B cell (primary cell): ENCODE data around the gene RPF1. TPM values are rescaled to one million over a fixed set of nuclear protein-coding genes. Genes with fewer than 3 reads are reported as not detected.
A peak's percentile ranks its signal among the peaks of the same experiment; 100 is the strongest.

Experiments used
- ATAC-seq: fragments of 200-7000 bp; cut with Tn5 transposase; one replicate; pipeline ENCODE4 v1.10.0; 2021; ENCODE audit warnings: low read depth, mild to moderate bottlenecking, moderate number of reproducible peaks, moderate library complexity
- CTCF ChIA-PET: fragments of 350-600 bp; sonication (Branson Sonifier 250); formaldehyde crosslinking; loops from one replicate; lab custom pipeline; 2021; ENCODE audit warnings: antibody characterized with exemption, inconsistent platforms; lab: Charles Lee
- POLR2A ChIA-PET: fragments of 350-600 bp; sonication (Branson Sonifier 250); formaldehyde crosslinking; loops from one replicate; lab custom pipeline; 2021; ENCODE audit warnings: antibody characterized with exemption; lab: Charles Lee
- DNase-seq: peaks from one replicate; pipeline ENCODE4 v3.0.0; 2013
- H2AFZ ChIP-seq: 2 replicates; pipeline ENCODE4 v1.6.1; 2012; ENCODE audit warnings: mild to moderate bottlenecking, low read depth, low read length; ENCODE audit not compliant: insufficient read depth, poor library complexity, severe bottlenecking
- H3K27ac ChIP-seq, 2 donors: 1 replicate in 1 of 2; 2 replicates in 1 of 2; pipeline ENCODE4 v1.5.1; 2012 to 2013; ENCODE audit warnings: low read length in 2 of 2, mild to moderate bottlenecking in 2 of 2, moderate library complexity in 1 of 2
- H3K27me3 ChIP-seq, 4 experiments: fragments of 200-600 bp in 1 of 4; sonication (generic) in 1 of 4; replicated peaks in 1 of 4; 1 replicate in 2 of 4; 2 replicates in 2 of 4; pipeline versions ENCODE4 v1.6.1 to v1.7.0; 2013 to 2016; ENCODE audit warnings: low read length in 3 of 4, mild to moderate bottlenecking in 2 of 4, mixed read lengths in 1 of 4, moderate library complexity in 1 of 4; ENCODE audit not compliant: insufficient read depth in 4 of 4, control insufficient read depth in 3 of 4; ENCODE audit errors: control extremely low read depth in 1 of 4
- H3K36me3 ChIP-seq, 2 experiments: replicated peaks in 1 of 2; 1 replicate in 1 of 2; 2 replicates in 1 of 2; pipeline versions ENCODE4 v1.6.1 to v1.7.1; 2013; ENCODE audit warnings: low read length in 1 of 2; ENCODE audit not compliant: insufficient read depth in 2 of 2, control insufficient read depth in 1 of 2; ENCODE audit errors: control extremely low read depth in 1 of 2, extremely low read depth in 1 of 2
- H3K4me1 ChIP-seq, 2 donors: fragments of 200-600 bp in 1 of 2; sonication (generic) in 1 of 2; 1 replicate in 1 of 2; 2 replicates in 1 of 2; pipeline versions ENCODE4 v1.5.1 to v1.6.1; 2013 to 2017; ENCODE audit warnings: low read length in 2 of 2; ENCODE audit not compliant: control insufficient read depth in 2 of 2, insufficient read depth in 2 of 2
- H3K4me2 ChIP-seq: replicated peaks from 2 replicates; pipeline ENCODE3; 2012; ENCODE audit warnings: mild to moderate bottlenecking, low read depth, low read length; ENCODE audit not compliant: poor library complexity, severe bottlenecking
- H3K4me3 ChIP-seq, 5 experiments: fragments of 200-600 bp in 1 of 5; sonication (generic) in 1 of 5; 1 replicate in 3 of 5; 2 replicates in 2 of 5; pipeline versions ENCODE4 v1.5.1 to v1.7.0; 2011 to 2016; ENCODE audit warnings: low read length in 4 of 5, mild to moderate bottlenecking in 4 of 5, low read depth in 2 of 5, control low read depth in 1 of 5, moderate library complexity in 1 of 5; ENCODE audit not compliant: insufficient read depth in 1 of 5; ENCODE audit errors: control extremely low read depth in 1 of 5, extremely low read depth in 1 of 5
- H3K79me2 ChIP-seq: fragments of 200-600 bp; sonication (generic); one replicate; pipeline ENCODE4 v1.6.0; 2016; ENCODE audit warnings: low read length; ENCODE audit not compliant: control insufficient read depth, insufficient read depth
- H3K9ac ChIP-seq: fragments of 200-600 bp; sonication (generic); 2 replicates; pipeline ENCODE4 v1.6.1; 2017; ENCODE audit warnings: mild to moderate bottlenecking, low read length, moderate library complexity
- H3K9me3 ChIP-seq, 3 donors: one replicate each; pipeline versions ENCODE4 v1.6.1 to v1.7.1; 2013; ENCODE audit warnings: low read length in 2 of 3; ENCODE audit not compliant: control insufficient read depth in 2 of 3, insufficient read depth in 1 of 3; ENCODE audit errors: control extremely low read depth in 1 of 3
- H4K20me1 ChIP-seq: 2 replicates; pipeline ENCODE4 v1.6.0; 2012; ENCODE audit warnings: mild to moderate bottlenecking, low read length; ENCODE audit not compliant: insufficient read depth, control insufficient read depth, poor library complexity, severe bottlenecking
- H3K27ac Mint-ChIP-seq: one replicate; pipeline ENCODE4 v1.8.0; 2021; ENCODE audit warnings: mixed read lengths
- H3K27me3 Mint-ChIP-seq: one replicate; pipeline ENCODE4 v1.8.0; 2021; ENCODE audit warnings: mixed read lengths
- H3K4me1 Mint-ChIP-seq: one replicate; pipeline ENCODE4 v1.8.0; 2021; ENCODE audit warnings: mixed read lengths
- H3K4me3 Mint-ChIP-seq: one replicate; pipeline ENCODE4 v1.8.0; 2021; ENCODE audit warnings: mixed read lengths
- H3K9me3 Mint-ChIP-seq: one replicate; pipeline ENCODE4 v1.8.0; 2022; ENCODE audit warnings: mixed read lengths; ENCODE audit not compliant: insufficient read depth
- EZH2 ChIP-seq: IDR thresholded peaks from 2 replicates; pipeline ENCODE4 v1.6.1; 2012; ENCODE audit warnings: borderline replicate concordance, low read depth, mild to moderate bottlenecking, moderate library complexity, low read length; ENCODE audit not compliant: insufficient read depth, poor library complexity, severe bottlenecking
- WGBS: methylation state at CpG from one replicate; pipeline ENCODE4 v1.1.5; 2013; ENCODE audit warnings: missing lambda C conversion rate; ENCODE audit not compliant: insufficient coverage; 5-methylcytosine and 5-hydroxymethylcytosine counted together
- intact Hi-C: fragments of 100-400 bp; cut with micrococcal nuclease; formaldehyde crosslinking; loops from one replicate; pipeline ENCODE4 v1.10.0; 2022
- polyA plus RNA-seq: library from polyadenylated mRNA; depleted of rRNA; stranded (reverse); fragments of >200 nt; gene quantifications from 2 replicates; pipeline ENCODE4 v1.2.3, GENCODE V29; 2012
- total RNA-seq, 2 donors: library from RNA; stranded (reverse); fragments of 120-200 nt in 1 of 2; gene quantifications; 1 replicate in 1 of 2; 2 replicates in 1 of 2; pipeline versions ENCODE4 v1.2.3 to v1.2.4, GENCODE V29; 2013 to 2022
- TF ChIP-seq, protein P1 (sequence below): fragments of 200-600 bp; IDR thresholded peaks from one replicate; pipeline ENCODE4 v1.8.0; 2022; ENCODE audit warnings: antibody characterized with exemption, mild to moderate bottlenecking

Gene RPF1
- total and polyA plus RNA-seq, 2 donors (not counting 1 experiment from before 2014, with no cell fraction given) = 15.5 to 38.8 TPM

DNA sequence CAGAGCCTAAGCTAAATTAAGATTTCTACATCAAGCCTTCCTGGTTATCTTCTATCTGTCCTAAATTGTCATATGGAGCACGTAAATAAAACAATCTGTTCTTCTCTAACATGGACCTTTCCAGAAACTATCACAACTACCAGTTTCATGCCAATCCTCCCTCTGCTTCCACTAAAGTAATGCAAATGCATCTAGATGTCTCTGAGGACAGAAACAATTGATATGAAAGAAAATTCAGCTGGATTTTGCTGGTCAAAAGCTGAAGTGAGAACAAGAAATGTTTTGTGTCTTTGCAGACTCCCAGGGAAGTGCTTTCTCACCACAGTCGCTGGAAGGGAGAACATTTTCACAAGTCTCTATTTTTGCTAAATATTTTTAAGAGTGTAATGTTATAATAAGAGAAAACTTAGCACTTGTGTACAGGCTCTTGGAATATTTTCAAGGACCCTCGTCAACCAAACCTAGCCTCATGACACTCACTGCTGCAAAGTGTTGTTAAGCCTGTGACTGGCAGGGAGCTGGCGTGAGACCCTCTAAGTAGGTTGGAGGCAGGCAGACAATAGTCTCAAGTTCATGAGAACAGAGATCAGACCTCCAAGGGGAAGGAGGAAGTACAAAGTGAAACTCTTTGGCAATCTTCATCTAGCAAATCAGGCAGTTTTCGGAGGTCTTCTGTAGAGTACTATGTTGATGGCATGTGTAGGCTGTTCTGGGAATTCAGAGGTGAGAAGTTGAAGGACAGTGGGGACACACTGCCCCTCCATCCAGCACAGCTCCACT is 42.0 kb upstream of the RPF1 start:
- peak overlapping the region; percentile 95 for H2AFZ ChIP-seq
- ChIA-PET CTCF (interaction anchor here (0.7 to 11.8 kb wide), 12 partner anchors 9 to 533 kb away, joined by 3 to 285 read pairs (median 4); partner anchors contain the start of gene PRKACB), POLR2A (interaction anchor here (0.9 to 2.5 kb wide), 4 partner anchors 69 to 293 kb away, joined by 3 to 8 read pairs (median 6); partner anchors contain the start of genes CTBS, GNG5, PRKACB and SPATA1)
- no peaks in the 10 kb centered on the region for H4K20me1 ChIP-seq
- 100% methylated on average over 1 of the region's 5 CpGs for WGBS
- no peaks in the 10 kb centered on the region for H3K9me3 ChIP-seq
- H3K79me2 ChIP-seq = no peaks in the 10 kb centered on the region
- peak overlapping the region; percentile 24 to 60 (median 45) for H3K4me3 ChIP-seq
- no peaks in the 10 kb centered on the region for H3K36me3 ChIP-seq
- peak overlapping the region; percentile 38 to 70 for H3K27ac ChIP-seq
- Mint-ChIP-seq H3K4me3 (no peak overlapping the region), H3K27me3 (no peaks in the 10 kb centered on the region), H3K27ac (no peak overlapping the region), H3K4me1 (peaks cover 10% of the 10 kb centered on the region), H3K9me3 (no peaks in the 10 kb centered on the region)
- H3K9ac ChIP-seq = peak overlapping the region; percentile 69
- H3K4me2 ChIP-seq = peak overlapping the region; percentile 70
- intact Hi-C loops = loop anchor here (2.0 to 10.0 kb wide), 4 partner anchors 68 to 532 kb away; no protein-coding TSS in a partner anchor
- H3K4me1 ChIP-seq = peaks cover 40 to 43% of the 10 kb centered on the region in 2 donors
- ATAC-seq = peak; percentile 65
- no peaks in the 10 kb centered on the region for H3K27me3 ChIP-seq
- peak; percentile 69 for DNase-seq
- TF ChIP-seq, protein P1, sequence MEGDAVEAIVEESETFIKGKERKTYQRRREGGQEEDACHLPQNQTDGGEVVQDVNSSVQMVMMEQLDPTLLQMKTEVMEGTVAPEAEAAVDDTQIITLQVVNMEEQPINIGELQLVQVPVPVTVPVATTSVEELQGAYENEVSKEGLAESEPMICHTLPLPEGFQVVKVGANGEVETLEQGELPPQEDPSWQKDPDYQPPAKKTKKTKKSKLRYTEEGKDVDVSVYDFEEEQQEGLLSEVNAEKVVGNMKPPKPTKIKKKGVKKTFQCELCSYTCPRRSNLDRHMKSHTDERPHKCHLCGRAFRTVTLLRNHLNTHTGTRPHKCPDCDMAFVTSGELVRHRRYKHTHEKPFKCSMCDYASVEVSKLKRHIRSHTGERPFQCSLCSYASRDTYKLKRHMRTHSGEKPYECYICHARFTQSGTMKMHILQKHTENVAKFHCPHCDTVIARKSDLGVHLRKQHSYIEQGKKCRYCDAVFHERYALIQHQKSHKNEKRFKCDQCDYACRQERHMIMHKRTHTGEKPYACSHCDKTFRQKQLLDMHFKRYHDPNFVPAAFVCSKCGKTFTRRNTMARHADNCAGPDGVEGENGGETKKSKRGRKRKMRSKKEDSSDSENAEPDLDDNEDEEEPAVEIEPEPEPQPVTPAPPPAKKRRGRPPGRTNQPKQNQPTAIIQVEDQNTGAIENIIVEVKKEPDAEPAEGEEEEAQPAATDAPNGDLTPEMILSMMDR = no peak
- no peak for TF ChIP-seq EZH2
